ENCODE measurements around the gene PCNT. TPM values are rescaled to one million over a fixed set of nuclear protein-coding genes. Genes with fewer than 3 reads are reported as not detected.

Gene PCNT
- total RNA-seq, 3 donors from 2014 or later (not counting 1 experiment from before 2014, with no cell fraction given): 83.6 to 94.9 (median 84.0) TPM

- peaks cover 62% of the 10 kb centered on the region in 2 donors for H3K4me1 Mint-ChIP-seq
- intact Hi-C loops (cut with micrococcal nuclease): loop anchor here (2.0 to 5.0 kb wide), 2 partner anchors 55 to 58 kb away; no protein-coding TSS in a partner anchor
- no peaks in the 10 kb centered on the region for H3K27me3 Mint-ChIP-seq (ENCODE audit: low read depth in 2 of 2)
- peak overlapping the region; percentile 73 for H3K4me3 Mint-ChIP-seq
- H3K9me3 Mint-ChIP-seq: no peaks in the 10 kb centered on the region
- ATAC-seq (peak; percentile 49 to 63 (median 62)), DNase-seq (no peak)
- H3K27ac Mint-ChIP-seq: peak overlapping the region; percentile 71 to 90
- H3K4me1 ChIP-seq (ENCODE audit: control insufficient read depth, insufficient read depth, low read length): peaks cover 17% of the 10 kb centered on the region
- no peak overlapping the region for H3K4me3 ChIP-seq (ENCODE audit: low read length)
- TF ChIP-seq, protein P1, sequence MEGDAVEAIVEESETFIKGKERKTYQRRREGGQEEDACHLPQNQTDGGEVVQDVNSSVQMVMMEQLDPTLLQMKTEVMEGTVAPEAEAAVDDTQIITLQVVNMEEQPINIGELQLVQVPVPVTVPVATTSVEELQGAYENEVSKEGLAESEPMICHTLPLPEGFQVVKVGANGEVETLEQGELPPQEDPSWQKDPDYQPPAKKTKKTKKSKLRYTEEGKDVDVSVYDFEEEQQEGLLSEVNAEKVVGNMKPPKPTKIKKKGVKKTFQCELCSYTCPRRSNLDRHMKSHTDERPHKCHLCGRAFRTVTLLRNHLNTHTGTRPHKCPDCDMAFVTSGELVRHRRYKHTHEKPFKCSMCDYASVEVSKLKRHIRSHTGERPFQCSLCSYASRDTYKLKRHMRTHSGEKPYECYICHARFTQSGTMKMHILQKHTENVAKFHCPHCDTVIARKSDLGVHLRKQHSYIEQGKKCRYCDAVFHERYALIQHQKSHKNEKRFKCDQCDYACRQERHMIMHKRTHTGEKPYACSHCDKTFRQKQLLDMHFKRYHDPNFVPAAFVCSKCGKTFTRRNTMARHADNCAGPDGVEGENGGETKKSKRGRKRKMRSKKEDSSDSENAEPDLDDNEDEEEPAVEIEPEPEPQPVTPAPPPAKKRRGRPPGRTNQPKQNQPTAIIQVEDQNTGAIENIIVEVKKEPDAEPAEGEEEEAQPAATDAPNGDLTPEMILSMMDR (IDR thresholded peaks at IDR 0.05): no peak
- no peaks in the 10 kb centered on the region for H3K27me3 ChIP-seq (ENCODE audit: control insufficient read depth, insufficient read depth, low read length)
- WGBS (ENCODE audit: insufficient coverage): 72% methylated on average over 5 of the region's 6 CpGs
- H3K36me3 ChIP-seq (ENCODE audit: control insufficient read depth, insufficient read depth, low read length): peaks cover 12% of the 10 kb centered on the region
- peak overlapping the region; percentile 31 for H3K27ac ChIP-seq (ENCODE audit: low read length)
- no peaks in the 10 kb centered on the region for H3K9me3 ChIP-seq (ENCODE audit: control insufficient read depth, insufficient read depth, low read length)
- H3K36me3 Mint-ChIP-seq: peaks cover 10% of the 10 kb centered on the region
Measured at GRCh38 chr21:46482225-46482845, 158.4 kb downstream of the PCNT start.

- H3K4me1 Mint-ChIP-seq: peaks cover 60 to 62% of the 10 kb centered on the region in 2 donors
- DNase-seq: no peak
- Histone ChIP-seq H3K27me3 (ENCODE audit: control insufficient read depth, insufficient read depth, low read length) (no peaks in the 10 kb centered on the region), H3K9me3 (ENCODE audit: control insufficient read depth, insufficient read depth, low read length) (no peaks in the 10 kb centered on the region), H3K36me3 (ENCODE audit: control insufficient read depth, insufficient read depth, low read length) (peaks cover 15% of the 10 kb centered on the region), H3K4me3 (ENCODE audit: low read length) (no peak overlapping the region), H3K4me1 (ENCODE audit: control insufficient read depth, insufficient read depth, low read length) (peaks cover 17% of the 10 kb centered on the region), H3K27ac (ENCODE audit: low read length) (no peak overlapping the region)
- peak overlapping the region; percentile 73 for H3K4me3 Mint-ChIP-seq
- peak overlapping the region; percentile 71 to 90 for H3K27ac Mint-ChIP-seq
- 78% methylated on average over 1 of the region's 2 CpGs for WGBS (ENCODE audit: insufficient coverage)
- no peak for ATAC-seq
- intact Hi-C loops (cut with micrococcal nuclease): loop anchor here (2.0 to 5.0 kb wide), 2 partner anchors 54 to 58 kb away; no protein-coding TSS in a partner anchor
- H3K9me3 Mint-ChIP-seq: no peaks in the 10 kb centered on the region
- peaks cover 10% of the 10 kb centered on the region for H3K36me3 Mint-ChIP-seq
- no peaks in the 10 kb centered on the region for H3K27me3 Mint-ChIP-seq (ENCODE audit: low read depth in 2 of 2)
- TF ChIP-seq, protein P1 (IDR thresholded peaks at IDR 0.05): no peak
Measured at GRCh38 chr21:46482846-46483231, 158.9 kb downstream of the PCNT start.

DNA sequence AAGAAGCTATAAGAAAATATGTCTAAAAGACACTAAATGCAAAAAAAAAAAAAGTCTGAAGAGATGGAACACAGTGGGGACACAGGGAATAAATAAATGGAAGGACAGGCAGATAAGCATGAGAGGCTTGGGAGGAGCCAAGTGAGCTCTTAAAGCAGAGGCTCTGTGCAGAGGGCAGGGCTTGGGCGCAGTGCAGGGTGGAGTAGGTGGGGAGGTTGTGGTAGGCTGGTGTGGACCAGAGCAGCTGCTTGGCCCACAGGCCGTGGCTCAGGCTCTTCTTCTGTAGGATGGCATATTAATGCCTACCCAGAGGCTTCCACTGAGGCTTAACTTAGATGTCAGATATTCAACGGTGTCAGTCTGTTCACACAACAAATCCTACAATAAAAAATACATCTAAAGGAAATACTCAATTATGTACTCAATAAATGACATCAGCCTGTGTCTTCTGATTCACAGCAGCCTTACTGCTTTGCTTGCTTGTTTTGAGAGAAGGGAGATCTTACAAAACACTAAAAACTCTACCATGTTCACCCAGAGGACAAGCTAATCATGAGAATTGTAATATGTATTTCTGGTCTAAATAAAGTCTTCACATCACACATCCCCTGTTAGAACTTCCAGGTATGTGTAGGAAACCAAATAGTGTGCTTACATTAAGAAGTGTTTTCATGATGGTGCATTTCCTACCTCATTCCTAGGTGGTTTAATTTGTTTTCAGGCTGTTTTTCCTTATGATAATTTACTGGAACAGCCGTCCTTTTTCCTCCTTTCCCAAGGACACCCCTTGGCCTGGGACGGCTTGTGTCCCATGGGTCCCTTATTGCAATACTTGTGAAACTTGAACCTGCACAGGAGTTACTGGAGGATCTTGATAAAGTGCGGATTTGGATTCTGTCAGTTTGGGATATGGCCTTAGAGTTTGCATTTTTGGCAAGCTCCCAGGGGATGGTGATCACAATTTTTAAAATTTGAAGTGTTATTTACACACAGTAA lies 159.6 kb downstream of the PCNT start:
- Mint-ChIP-seq H3K27me3 (ENCODE audit: low read depth in 2 of 2) (no peaks in the 10 kb centered on the region), H3K4me3 (peak overlapping the region; percentile 73), H3K4me1 (peaks cover 62 to 68% of the 10 kb centered on the region in 2 donors), H3K27ac (peak overlapping the region; percentile 71 to 90), H3K36me3 (peaks cover 10% of the 10 kb centered on the region), H3K9me3 (no peaks in the 10 kb centered on the region)
- TF ChIP-seq, protein P1 (IDR thresholded peaks at IDR 0.05): no peak
- peak overlapping the region; percentile 39 for H3K27ac ChIP-seq (ENCODE audit: low read length)
- DNase-seq (peak; percentile 33 to 49), ATAC-seq (peak; percentile 84 to 98 (median 91))
- H3K27me3 ChIP-seq (ENCODE audit: control insufficient read depth, insufficient read depth, low read length): no peaks in the 10 kb centered on the region
- peaks cover 17% of the 10 kb centered on the region for H3K4me1 ChIP-seq (ENCODE audit: control insufficient read depth, insufficient read depth, low read length)
- WGBS (ENCODE audit: insufficient coverage): 70% methylated on average over 6 of the region's 6 CpGs
- peaks cover 17% of the 10 kb centered on the region for H3K36me3 ChIP-seq (ENCODE audit: control insufficient read depth, insufficient read depth, low read length)
- no peak overlapping the region for H3K4me3 ChIP-seq (ENCODE audit: low read length)
- intact Hi-C loops (cut with micrococcal nuclease): loop anchor here (2.0 to 5.0 kb wide), 2 partner anchors 54 to 59 kb away; no protein-coding TSS in a partner anchor
- H3K9me3 ChIP-seq (ENCODE audit: control insufficient read depth, insufficient read depth, low read length): no peaks in the 10 kb centered on the region

All from natural killer cell (primary cell).